HG03103 (cell line): ENCODE results near the gene SLC38A4.

Experiments
- ATAC-seq: cut with Tn5 transposase; IDR thresholded peaks from one replicate; pipeline ENCODE4 v1.9.1; 2021; ENCODE audit warnings: low read depth; ENCODE audit not compliant: unreplicated experiment

The SLC38A4 gene

DNA sequence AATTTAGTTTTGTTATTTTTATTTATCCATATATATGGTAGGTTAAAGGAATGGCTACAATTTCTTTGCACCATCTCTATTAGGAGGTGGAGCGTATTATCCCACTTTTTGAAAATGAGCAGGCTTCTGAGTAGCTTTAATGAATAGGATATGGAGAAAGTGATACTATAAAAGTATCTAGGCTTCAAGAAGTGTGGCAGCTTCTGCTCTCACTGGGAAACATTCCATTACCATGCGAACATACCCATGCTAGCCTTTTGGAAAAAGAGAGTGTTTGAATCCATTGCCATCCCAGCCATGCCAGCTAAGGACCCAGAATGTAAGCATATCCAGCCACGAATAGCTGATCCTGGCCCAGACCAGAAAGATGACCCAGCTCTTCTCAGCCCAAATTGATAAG is 107.3 kb downstream of the SLC38A4 start:
- no peak for ATAC-seq

- no peak for ATAC-seq
These were observed 107.9 kb downstream of the SLC38A4 start for GRCh38 chr12:46717868-46718267.

- no peak for ATAC-seq
These were observed 108.6 kb downstream of the SLC38A4 start for GRCh38 chr12:46717159-46717558.
